Measurements from ENCODE around the gene C4orf50. TPM values are rescaled to one million over a fixed set of nuclear protein-coding genes. Genes with fewer than 3 reads are reported as not detected.

Gene C4orf50
- total and polyA plus RNA-seq, 8 donors: under 0.01 to 0.23 (median 0.07) TPM

DNA sequence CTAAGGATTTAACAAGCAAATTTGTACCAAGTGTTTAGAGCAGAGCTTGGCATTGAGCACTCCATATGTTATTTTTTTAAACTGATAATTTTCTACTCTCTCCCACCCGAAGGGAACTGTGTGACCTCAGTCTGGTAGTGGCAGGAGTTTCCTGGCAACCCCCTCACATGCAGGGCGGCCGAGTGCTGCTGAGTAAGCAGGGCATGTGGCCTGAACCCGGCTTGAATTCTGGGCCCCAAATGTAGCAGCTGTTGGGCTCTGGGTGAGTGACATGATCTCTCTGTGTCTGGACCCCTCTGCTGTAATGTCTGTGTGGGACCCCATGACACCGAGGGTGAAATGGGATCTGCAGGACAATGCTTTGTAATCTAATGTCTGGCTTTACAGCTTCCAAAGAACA lies 13.6 kb upstream of the C4orf50 start:
- WGBS, 2 donors: 39 to 40% methylated on average over 5 of the region's 5 CpGs
- Histone ChIP-seq H3K4me3 (no peak overlapping the region), H3K36me3 (no peaks in the 10 kb centered on the region), H3K27ac (no peak overlapping the region), H3K9me3 (no peaks in the 10 kb centered on the region), H3K27me3 (no peaks in the 10 kb centered on the region), H3K4me1 (no peaks in the 10 kb centered on the region)
- FAIRE-seq (no peak), ATAC-seq (peak in 2 of 4 donors; percentile 58 to 72), DNase-seq (no peak)
- no peak for TF ChIP-seq CTCF (IDR thresholded peaks at IDR 0.05)
- intact Hi-C loops (cut with DNase I): no loop called here

DNA sequence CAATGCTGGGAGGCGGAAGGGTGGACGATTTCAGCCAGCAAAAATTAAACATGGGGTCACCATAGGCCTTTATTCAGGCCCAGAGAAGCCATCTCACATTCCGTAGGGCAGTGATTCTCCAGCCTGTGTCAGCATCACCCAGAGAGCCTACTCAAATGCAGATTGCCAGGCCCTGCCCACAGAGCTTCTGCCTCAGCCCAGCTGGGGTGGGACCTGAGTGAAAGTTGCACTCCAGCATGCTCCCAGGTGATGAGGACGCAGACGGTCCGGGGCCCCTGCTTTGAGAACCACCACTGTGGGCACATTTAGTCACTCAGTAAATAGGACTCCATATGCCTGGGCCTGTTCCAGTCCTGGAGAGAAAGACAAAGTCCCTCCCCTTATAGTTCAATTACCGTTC lies 12.4 kb upstream of the C4orf50 start:
- DNase-seq: peak in 1 of 6 donors; percentile 31
- WGBS, 2 donors: 57 to 62% methylated on average over 7 of the region's 7 CpGs
- Histone ChIP-seq H3K27ac (no peak overlapping the region), H3K27me3 (no peaks in the 10 kb centered on the region), H3K9me3 (no peaks in the 10 kb centered on the region), H3K36me3 (no peaks in the 10 kb centered on the region), H3K4me1 (no peaks in the 10 kb centered on the region), H3K4me3 (no peak overlapping the region)
- no peak for ATAC-seq
- no peak for FAIRE-seq
- intact Hi-C loops (cut with DNase I): no loop called here
- TF ChIP-seq CTCF (IDR thresholded peaks at IDR 0.05): no peak

- ATAC-seq (no peak), DNase-seq (no peak), FAIRE-seq (no peak)
- Histone ChIP-seq H3K27ac (no peak overlapping the region), H3K27me3 (no peaks in the 10 kb centered on the region), H3K4me3 (no peak overlapping the region), H3K4me1 (no peaks in the 10 kb centered on the region), H3K9me3 (no peaks in the 10 kb centered on the region), H3K36me3 (no peaks in the 10 kb centered on the region)
- no peak for TF ChIP-seq CTCF (IDR thresholded peaks at IDR 0.05)
- 56 to 65% methylated on average over 6 of the region's 6 CpGs for WGBS, 2 donors
- intact Hi-C loops (cut with DNase I): no loop called here
Observed at GRCh38 chr4:6029254-6029653, 11.0 kb upstream of the C4orf50 start.

GRCh38 chr4:6028168-6028567 lies 9.9 kb upstream of the C4orf50 start:
- H3K4me3 ChIP-seq: no peak overlapping the region
- 54 to 64% methylated on average over 10 of the region's 10 CpGs for WGBS, 2 donors

DNA sequence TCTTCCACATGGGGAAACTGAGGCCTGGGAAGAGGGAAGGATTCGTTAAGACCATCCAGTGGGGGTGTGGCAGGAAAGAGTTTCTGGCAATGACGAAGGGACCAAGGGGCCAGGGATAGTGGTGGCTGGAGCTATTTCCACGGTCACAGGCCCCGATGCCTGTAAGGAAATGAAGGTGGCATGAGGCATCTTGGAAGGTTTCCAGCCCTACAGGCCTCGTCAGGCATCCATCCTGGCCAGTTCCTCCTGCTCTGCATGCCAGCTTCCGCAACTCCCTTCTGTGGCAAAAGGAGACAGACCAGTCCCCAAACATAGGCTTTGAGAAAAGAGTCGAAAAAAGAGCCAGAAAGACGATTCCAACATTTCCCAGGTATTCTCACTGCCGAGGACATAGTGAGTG lies 9.2 kb upstream of the C4orf50 start:
- no peaks in the 10 kb centered on the region for H3K36me3 ChIP-seq
- H3K4me3 ChIP-seq: no peak overlapping the region
- DNase-seq (no peak), FAIRE-seq (no peak), ATAC-seq (no peak)
- no peaks in the 10 kb centered on the region for H3K4me1 ChIP-seq
- no peak for TF ChIP-seq CTCF (IDR thresholded peaks at IDR 0.05)
- intact Hi-C loops (cut with DNase I): no loop called here
- no peak overlapping the region for H3K27ac ChIP-seq
- H3K9me3 ChIP-seq: no peaks in the 10 kb centered on the region
- H3K27me3 ChIP-seq: no peaks in the 10 kb centered on the region
- WGBS, 2 donors: 59 to 61% methylated on average over 9 of the region's 9 CpGs

More at GRCh38 chr4:6028168-6028567, 9.9 kb upstream of the C4orf50 start:
- Histone ChIP-seq H3K36me3 (no peaks in the 10 kb centered on the region), H3K27ac (no peak overlapping the region), H3K4me1 (no peaks in the 10 kb centered on the region), H3K9me3 (no peaks in the 10 kb centered on the region), H3K27me3 (no peaks in the 10 kb centered on the region)
- intact Hi-C loops (cut with DNase I): no loop called here
- FAIRE-seq: no peak
- ATAC-seq: no peak
- DNase-seq: no peak
- TF ChIP-seq CTCF (IDR thresholded peaks at IDR 0.05): no peak
